Nephron progenitor cell (in vitro differentiated cells): Measurements from ENCODE around the gene CDH20.

Experiments
- DNase-seq: peaks from one replicate; pipeline ENCODE4 v3.0.0; 2021
- H3K27ac Mint-ChIP-seq: 2 replicates; pipeline ENCODE4 v1.8.0; 2021; ENCODE audit warnings: mild to moderate bottlenecking, moderate library complexity, mixed read lengths
- H3K27me3 Mint-ChIP-seq: 2 replicates; pipeline ENCODE4 v1.8.0; 2021; ENCODE audit warnings: mild to moderate bottlenecking, low read depth, mixed read lengths; ENCODE audit not compliant: poor library complexity
- H3K36me3 Mint-ChIP-seq: 2 replicates; pipeline ENCODE4 v1.8.0; 2021; ENCODE audit warnings: low read depth, mixed read lengths
- H3K4me1 Mint-ChIP-seq: 2 replicates; pipeline ENCODE4 v1.8.0; 2021; ENCODE audit warnings: mixed read lengths
- H3K4me3 Mint-ChIP-seq: 2 replicates; pipeline ENCODE4 v1.8.0; 2021; ENCODE audit warnings: mild to moderate bottlenecking, moderate library complexity, mixed read lengths
- H3K9me3 Mint-ChIP-seq: 2 replicates; pipeline ENCODE4 v1.8.0; 2021; ENCODE audit warnings: mild to moderate bottlenecking, moderate library complexity, mixed read lengths
- CTCF ChIP-seq: fragments of 200-600 bp; sonication (generic); IDR thresholded peaks from 2 replicates; pipeline ENCODE4 v1.5.0; 2021; ENCODE audit warnings: antibody characterized with exemption

The CDH20 gene

GRCh38 chr18:61489334-61489733 is 156.1 kb downstream of the CDH20 start:
- peaks cover 12% of the 10 kb centered on the region for H3K4me1 Mint-ChIP-seq
- TF ChIP-seq CTCF: no peak
- H3K27ac Mint-ChIP-seq: peak overlapping the region; percentile 33
- no peaks in the 10 kb centered on the region for H3K36me3 Mint-ChIP-seq
- H3K27me3 Mint-ChIP-seq: no peaks in the 10 kb centered on the region
- DNase-seq: no peak
- H3K4me3 Mint-ChIP-seq: no peak overlapping the region
- H3K9me3 Mint-ChIP-seq: no peaks in the 10 kb centered on the region

- no peaks in the 10 kb centered on the region for H3K36me3 Mint-ChIP-seq
Measured at GRCh38 chr18:61496374-61496773, 163.1 kb downstream of the CDH20 start.

GRCh38 chr18:61497422-61497821 is 164.2 kb downstream of the CDH20 start:
- no peak for DNase-seq

More at GRCh38 chr18:61496374-61496773, 163.1 kb downstream of the CDH20 start:
- DNase-seq: no peak
- no peak for TF ChIP-seq CTCF
- peaks cover 11% of the 10 kb centered on the region for H3K4me1 Mint-ChIP-seq
- peak overlapping the region; percentile 37 for H3K27ac Mint-ChIP-seq
- H3K9me3 Mint-ChIP-seq: no peaks in the 10 kb centered on the region
- H3K27me3 Mint-ChIP-seq: peaks cover 4% of the 10 kb centered on the region
- H3K4me3 Mint-ChIP-seq: no peak overlapping the region

GRCh38 chr18:61502472-61502871 is 169.2 kb downstream of the CDH20 start:
- no peaks in the 10 kb centered on the region for H3K9me3 Mint-ChIP-seq
- no peak overlapping the region for H3K27ac Mint-ChIP-seq

More at GRCh38 chr18:61497422-61497821, 164.2 kb downstream of the CDH20 start:
- H3K27me3 Mint-ChIP-seq: peaks cover 4% of the 10 kb centered on the region
- no peak overlapping the region for H3K4me3 Mint-ChIP-seq
- peaks cover 21% of the 10 kb centered on the region for H3K4me1 Mint-ChIP-seq
- TF ChIP-seq CTCF: no peak
- H3K9me3 Mint-ChIP-seq: no peaks in the 10 kb centered on the region
- no peak overlapping the region for H3K27ac Mint-ChIP-seq
- H3K36me3 Mint-ChIP-seq: no peaks in the 10 kb centered on the region

GRCh38 chr18:61503688-61504087 is 170.5 kb downstream of the CDH20 start:
- no peak for DNase-seq
- H3K4me1 Mint-ChIP-seq: peaks cover 15% of the 10 kb centered on the region
- H3K27ac Mint-ChIP-seq: no peak overlapping the region
- H3K27me3 Mint-ChIP-seq: peaks cover 3% of the 10 kb centered on the region
- H3K36me3 Mint-ChIP-seq: peaks cover 4% of the 10 kb centered on the region
- no peak overlapping the region for H3K4me3 Mint-ChIP-seq
- TF ChIP-seq CTCF: no peak
- H3K9me3 Mint-ChIP-seq: no peaks in the 10 kb centered on the region

More at GRCh38 chr18:61502472-61502871, 169.2 kb downstream of the CDH20 start:
- Mint-ChIP-seq H3K4me1 (peaks cover 15% of the 10 kb centered on the region), H3K27me3 (peaks cover 3% of the 10 kb centered on the region), H3K36me3 (no peaks in the 10 kb centered on the region), H3K4me3 (no peak overlapping the region)
- peak; percentile 68 for TF ChIP-seq CTCF
- peak; percentile 58 for DNase-seq

- peak; percentile 9 for DNase-seq
- Mint-ChIP-seq H3K27me3 (peaks cover 12% of the 10 kb centered on the region), H3K4me3 (no peak overlapping the region), H3K27ac (peak overlapping the region; percentile 87), H3K4me1 (peaks cover 21% of the 10 kb centered on the region), H3K9me3 (no peaks in the 10 kb centered on the region), H3K36me3 (no peaks in the 10 kb centered on the region)
- TF ChIP-seq CTCF: no peak
Measured at GRCh38 chr18:61528961-61529360, 195.7 kb downstream of the CDH20 start.
